HG02763 (cell line): Measurements from ENCODE around the gene UBAP1L.
A peak's percentile ranks its signal among the peaks of the same experiment; 100 is the strongest.

Experiments
- ATAC-seq: cut with Tn5 transposase; IDR thresholded peaks from one replicate; pipeline ENCODE4 v1.9.1; 2021; ENCODE audit warnings: mild to moderate bottlenecking, moderate library complexity; ENCODE audit not compliant: unreplicated experiment

The UBAP1L gene

GRCh38 chr15:65067317-65067644 is 47.7 kb downstream of the UBAP1L start:
- ATAC-seq: no peak

GRCh38 chr15:65066635-65067316 is 48.2 kb downstream of the UBAP1L start:
- no peak for ATAC-seq

- ATAC-seq: no peak
Measured at GRCh38 chr15:65066001-65066634, 48.9 kb downstream of the UBAP1L start.

- no peak for ATAC-seq
Measured at GRCh38 chr15:65062726-65063125, 52.3 kb downstream of the UBAP1L start.

- no peak for ATAC-seq
Measured at GRCh38 chr15:65062061-65062460, 52.9 kb downstream of the UBAP1L start.

GRCh38 chr15:65060641-65061397 is 54.2 kb downstream of the UBAP1L start:
- no peak for ATAC-seq

- ATAC-seq: no peak
Measured at GRCh38 chr15:65059931-65060596, 54.9 kb downstream of the UBAP1L start.

GRCh38 chr15:65059369-65059750 is 55.6 kb downstream of the UBAP1L start:
- ATAC-seq: no peak

GRCh38 chr15:65058394-65059368 is 56.3 kb downstream of the UBAP1L start:
- no peak for ATAC-seq

- no peak for ATAC-seq
Measured at GRCh38 chr15:65057549-65057940, 57.5 kb downstream of the UBAP1L start.

- ATAC-seq: no peak
Measured at GRCh38 chr15:65056868-65057548, 58.0 kb downstream of the UBAP1L start.

- no peak for ATAC-seq
Measured at GRCh38 chr15:65056106-65056505, 58.9 kb downstream of the UBAP1L start.

GRCh38 chr15:65055201-65055870 is 59.7 kb downstream of the UBAP1L start:
- no peak for ATAC-seq

GRCh38 chr15:65054333-65055200 is 60.4 kb downstream of the UBAP1L start:
- no peak for ATAC-seq

- ATAC-seq: no peak
Measured at GRCh38 chr15:65052956-65053355, 62.0 kb downstream of the UBAP1L start.

- no peak for ATAC-seq
Measured at GRCh38 chr15:65051266-65051665, 63.7 kb downstream of the UBAP1L start.

GRCh38 chr15:65050270-65050669 is 64.7 kb downstream of the UBAP1L start:
- no peak for ATAC-seq

- peak; percentile 87 for ATAC-seq
Measured at GRCh38 chr15:65049418-65049840, 65.6 kb downstream of the UBAP1L start.
